ENCODE data around the gene MGAT5B.

MGAT5B gene

DNA sequence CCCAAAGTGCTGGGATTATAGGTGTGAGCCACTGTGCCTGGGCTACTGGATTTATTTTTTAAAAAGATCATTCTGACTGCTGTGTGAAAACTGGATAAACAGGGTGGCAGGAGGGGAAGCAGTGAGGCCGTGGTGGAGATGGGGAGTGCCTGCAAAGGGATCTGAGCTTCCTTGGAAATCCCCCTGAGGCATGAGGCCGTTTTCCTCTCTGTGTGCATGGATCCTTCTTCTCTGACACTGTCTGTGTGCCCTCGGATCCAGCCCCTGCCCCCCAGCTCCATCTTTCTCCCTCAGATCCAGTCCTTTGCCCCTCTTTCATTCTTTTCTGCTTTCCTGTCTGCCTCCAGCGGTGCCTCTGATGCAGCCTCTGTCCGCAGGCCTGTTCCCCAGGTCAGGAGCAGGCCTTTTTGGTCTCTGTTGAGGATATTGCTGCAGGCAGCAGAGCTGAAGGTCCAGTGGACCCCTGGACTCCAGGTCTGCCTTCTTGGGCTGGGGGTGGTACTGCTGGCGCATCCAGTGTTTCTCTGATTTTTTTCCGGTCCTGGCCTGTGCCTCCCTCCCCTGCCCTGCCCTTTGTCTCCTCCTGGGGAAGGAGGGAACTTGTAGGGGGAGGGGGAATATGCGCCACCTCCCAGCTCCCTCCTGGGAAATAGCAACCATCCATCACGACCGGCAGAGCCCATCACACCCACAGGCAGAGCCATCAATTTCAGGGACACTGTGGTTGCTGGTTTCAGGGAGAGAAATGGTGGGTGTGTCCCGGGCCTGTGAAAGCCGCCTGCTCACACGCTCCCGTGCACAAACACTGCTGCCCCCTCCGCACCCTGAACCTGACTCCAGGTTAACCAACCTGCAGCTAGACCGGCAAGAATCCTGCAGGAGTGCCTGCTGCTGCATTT, 17.0 kb downstream of the MGAT5B start:
- no peak for TF ChIP-seq SPI1 (IDR thresholded peaks at IDR 0.05; ENCODE audit: low read depth, low read length)
- TF ChIP-seq POU2F2 (IDR thresholded peaks at IDR 0.05; ENCODE audit: low read depth, low read length), result no peak
- TF ChIP-seq TAF1 (IDR thresholded peaks at IDR 0.05; ENCODE audit: low read depth, low read length), result no peak
- no peak for TF ChIP-seq POLR2AphosphoS5 (IDR thresholded peaks at IDR 0.05; ENCODE audit: low read depth, low read length)
- no peak for FAIRE-seq
- DNase-seq (ENCODE audit: insufficient read length, low spot score), result no peak

DNA sequence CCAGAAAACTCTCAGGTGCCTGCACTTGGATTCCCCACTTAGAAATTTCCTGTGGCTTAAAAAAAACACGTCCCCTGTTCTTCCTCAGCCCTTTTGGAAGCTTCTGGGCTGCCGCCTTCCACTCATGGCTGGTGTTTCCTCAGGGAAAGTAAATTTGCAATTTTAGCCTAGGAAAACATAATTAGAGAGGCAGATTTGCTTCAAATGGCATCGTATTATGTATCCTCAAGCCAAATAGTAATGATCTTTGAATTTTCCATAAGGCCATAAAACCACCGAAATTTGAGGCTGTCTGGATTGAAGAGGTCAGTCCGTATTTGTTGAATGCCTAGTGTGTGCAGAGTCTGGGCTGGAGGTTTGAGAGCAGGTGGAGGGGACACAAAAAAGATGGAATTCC, 17.7 kb downstream of the MGAT5B start:
- DNase-seq (ENCODE audit: insufficient read length, low spot score), result no peak
- no peak for FAIRE-seq
- TF ChIP-seq TAF1 (IDR thresholded peaks at IDR 0.05; ENCODE audit: low read depth, low read length) (no peak), POLR2A (IDR thresholded peaks at IDR 0.05; ENCODE audit: low read depth, low read length) (no peak)

GRCh38 chr17:76886395-76886794, 18.2 kb downstream of the MGAT5B start:
- FAIRE-seq (no peak), DNase-seq (ENCODE audit: insufficient read length, low spot score) (no peak)
- TF ChIP-seq PAX5 (IDR thresholded peaks at IDR 0.05; ENCODE audit: insufficient read depth, low read length, severe bottlenecking) (no peak), POLR2A (IDR thresholded peaks at IDR 0.05; ENCODE audit: low read depth, low read length) (no peak), TAF1 (IDR thresholded peaks at IDR 0.05; ENCODE audit: low read depth, low read length) (no peak), POLR2AphosphoS5 (IDR thresholded peaks at IDR 0.05; ENCODE audit: low read depth, low read length) (no peak), SPI1 (IDR thresholded peaks at IDR 0.05; ENCODE audit: low read depth, low read length) (no peak), POU2F2 (IDR thresholded peaks at IDR 0.05; ENCODE audit: low read depth, low read length) (no peak)

GRCh38 chr17:76887802-76888201, 19.6 kb downstream of the MGAT5B start:
- DNase-seq (ENCODE audit: insufficient read length, low spot score) (no peak), FAIRE-seq (no peak)
- no peak for TF ChIP-seq POU2F2 (IDR thresholded peaks at IDR 0.05; ENCODE audit: low read depth, low read length)
- TF ChIP-seq SPI1 (IDR thresholded peaks at IDR 0.05; ENCODE audit: low read depth, low read length), result no peak
- no peak for TF ChIP-seq PAX5 (IDR thresholded peaks at IDR 0.05; ENCODE audit: insufficient read depth, low read length, severe bottlenecking)
- no peak for TF ChIP-seq POLR2A (IDR thresholded peaks at IDR 0.05; ENCODE audit: low read depth, low read length)

DNA sequence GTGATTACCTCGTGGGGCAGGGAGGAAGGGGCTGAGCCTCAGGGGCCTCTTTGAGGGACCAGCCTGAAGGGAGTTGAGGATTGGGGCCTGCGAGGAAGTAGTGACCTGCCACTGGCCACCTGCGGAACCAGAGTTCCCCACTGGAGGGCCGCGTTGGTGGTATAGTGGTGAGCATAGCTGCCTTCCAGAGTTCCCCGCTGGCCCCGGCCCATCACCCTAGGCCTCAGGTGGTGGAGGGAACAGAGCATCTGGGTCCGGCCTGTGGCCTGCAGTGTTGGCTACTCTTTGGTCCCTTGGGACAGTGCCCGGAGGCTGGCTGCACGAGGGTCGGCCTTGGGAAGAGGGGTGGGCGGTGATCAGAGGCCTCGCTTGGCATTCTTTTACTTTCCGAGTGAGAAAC, 20.5 kb downstream of the MGAT5B start:
- DNase-seq (ENCODE audit: insufficient read length, low spot score), result no peak
- FAIRE-seq, result no peak
- TF ChIP-seq PAX5 (IDR thresholded peaks at IDR 0.05; ENCODE audit: insufficient read depth, low read length, severe bottlenecking) (no peak), SPI1 (IDR thresholded peaks at IDR 0.05; ENCODE audit: low read depth, low read length) (no peak), POLR2A (IDR thresholded peaks at IDR 0.05; ENCODE audit: low read depth, low read length) (no peak), POU2F2 (IDR thresholded peaks at IDR 0.05; ENCODE audit: low read depth, low read length) (no peak), POLR2AphosphoS5 (IDR thresholded peaks at IDR 0.05; ENCODE audit: low read depth, low read length) (no peak), TAF1 (IDR thresholded peaks at IDR 0.05; ENCODE audit: low read depth, low read length) (no peak)

DNA sequence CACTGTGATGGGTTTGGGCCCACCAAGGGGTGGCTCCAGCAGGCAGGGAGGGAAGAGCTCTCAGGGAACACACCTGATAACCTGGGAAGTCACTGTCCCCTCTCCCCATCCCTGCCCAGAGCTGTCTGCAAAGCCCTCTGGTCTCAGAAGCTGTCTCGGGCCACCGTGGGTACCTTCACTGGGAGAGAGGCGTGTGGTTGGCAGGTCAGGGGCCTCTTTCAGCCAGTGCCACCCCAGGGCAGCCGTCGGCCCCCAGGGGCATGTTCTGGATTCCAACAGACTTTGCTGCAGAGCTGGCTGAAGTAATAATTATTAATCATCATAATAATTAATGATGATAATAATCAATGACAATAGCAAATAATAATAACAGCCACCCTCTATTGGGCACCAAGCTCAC, 21.1 kb downstream of the MGAT5B start:
- FAIRE-seq (no peak), DNase-seq (ENCODE audit: insufficient read length, low spot score) (no peak)
- no peak for TF ChIP-seq TAF1 (IDR thresholded peaks at IDR 0.05; ENCODE audit: low read depth, low read length)
- TF ChIP-seq SPI1 (IDR thresholded peaks at IDR 0.05; ENCODE audit: low read depth, low read length), result no peak
- TF ChIP-seq POLR2A (IDR thresholded peaks at IDR 0.05; ENCODE audit: low read depth, low read length), result no peak
- no peak for TF ChIP-seq PAX5 (IDR thresholded peaks at IDR 0.05; ENCODE audit: insufficient read depth, low read length, severe bottlenecking)
- TF ChIP-seq POU2F2 (IDR thresholded peaks at IDR 0.05; ENCODE audit: low read depth, low read length), result no peak
- no peak for TF ChIP-seq POLR2AphosphoS5 (IDR thresholded peaks at IDR 0.05; ENCODE audit: low read depth, low read length)

DNA sequence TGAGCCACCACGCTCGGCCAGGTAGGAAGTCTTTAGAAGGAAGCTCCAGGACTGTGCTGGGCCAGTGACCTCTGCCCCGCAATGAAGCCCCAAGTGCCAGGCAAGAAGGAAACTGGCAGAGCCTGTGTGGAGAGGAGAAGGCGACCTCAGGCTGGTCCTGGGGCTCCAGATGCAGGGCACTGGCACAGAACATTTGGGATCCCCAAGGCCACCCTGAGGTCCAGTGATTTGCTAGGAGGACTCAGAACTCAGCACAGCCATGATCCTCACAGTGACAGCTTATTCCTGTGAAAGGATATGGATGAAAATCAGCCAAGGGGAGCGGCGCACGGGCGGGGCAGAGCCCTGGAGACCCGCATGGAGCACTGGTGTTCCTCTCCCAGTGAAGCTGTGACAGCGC, 24.1 kb downstream of the MGAT5B start:
- no peak for TF ChIP-seq SPI1 (IDR thresholded peaks at IDR 0.05; ENCODE audit: low read depth, low read length)
- no peak for TF ChIP-seq TAF1 (IDR thresholded peaks at IDR 0.05; ENCODE audit: low read depth, low read length)
- TF ChIP-seq POLR2AphosphoS5 (IDR thresholded peaks at IDR 0.05; ENCODE audit: low read depth, low read length), result no peak
- no peak for TF ChIP-seq PAX5 (IDR thresholded peaks at IDR 0.05; ENCODE audit: insufficient read depth, low read length, severe bottlenecking)
- no peak for TF ChIP-seq POU2F2 (IDR thresholded peaks at IDR 0.05; ENCODE audit: low read depth, low read length)
- TF ChIP-seq POLR2A (IDR thresholded peaks at IDR 0.05; ENCODE audit: low read depth, low read length), result no peak
- FAIRE-seq (no peak), DNase-seq (ENCODE audit: insufficient read length, low spot score) (no peak)

GRCh38 chr17:76893623-76894334, 25.6 kb downstream of the MGAT5B start:
- TF ChIP-seq TAF1 (IDR thresholded peaks at IDR 0.05; ENCODE audit: low read depth, low read length) (no peak), POLR2AphosphoS5 (IDR thresholded peaks at IDR 0.05; ENCODE audit: low read depth, low read length) (no peak), SPI1 (IDR thresholded peaks at IDR 0.05; ENCODE audit: low read depth, low read length) (no peak), PAX5 (IDR thresholded peaks at IDR 0.05; ENCODE audit: insufficient read depth, low read length, severe bottlenecking) (no peak), POU2F2 (IDR thresholded peaks at IDR 0.05; ENCODE audit: low read depth, low read length) (no peak), POLR2A (IDR thresholded peaks at IDR 0.05; ENCODE audit: low read depth, low read length) (no peak)
- FAIRE-seq (no peak), DNase-seq (ENCODE audit: insufficient read length, low spot score) (no peak)

GRCh38 chr17:76894842-76895241, 26.6 kb downstream of the MGAT5B start:
- TF ChIP-seq POLR2AphosphoS5 (IDR thresholded peaks at IDR 0.05; ENCODE audit: low read depth, low read length) (no peak), TAF1 (IDR thresholded peaks at IDR 0.05; ENCODE audit: low read depth, low read length) (no peak), POLR2A (IDR thresholded peaks at IDR 0.05; ENCODE audit: low read depth, low read length) (no peak), SPI1 (IDR thresholded peaks at IDR 0.05; ENCODE audit: low read depth, low read length) (no peak), PAX5 (IDR thresholded peaks at IDR 0.05; ENCODE audit: insufficient read depth, low read length, severe bottlenecking) (no peak), POU2F2 (IDR thresholded peaks at IDR 0.05; ENCODE audit: low read depth, low read length) (no peak)
- no peak for FAIRE-seq
- no peak for DNase-seq (ENCODE audit: insufficient read length, low spot score)

Measured in GM12891 (cell line).